Measurements from ENCODE around the gene U2SURP. TPM values are rescaled to one million over a fixed set of nuclear protein-coding genes. Genes with fewer than 3 reads are reported as not detected.

U2SURP gene
- total RNA-seq, 1 donor from 2014 or later = 40.8 TPM

DNA sequence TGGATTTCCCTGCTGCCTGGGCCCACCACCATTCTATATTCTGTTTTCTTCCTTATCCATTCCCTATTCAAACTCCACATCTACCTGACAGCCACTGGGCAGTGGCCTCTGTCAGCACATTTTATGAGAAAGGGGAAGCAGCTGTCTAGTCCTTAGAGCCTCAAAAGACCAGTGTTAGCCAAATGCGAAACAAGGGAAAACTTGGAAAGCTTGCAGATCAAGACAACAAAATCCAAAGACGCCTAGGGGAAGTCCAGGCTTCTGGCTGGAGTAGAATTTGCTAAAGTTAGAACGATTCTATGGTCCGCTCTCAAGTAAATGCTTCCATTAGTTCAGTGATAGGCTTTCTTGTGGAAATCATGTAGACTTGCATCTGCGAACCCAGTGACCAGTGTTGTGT, 78.8 kb downstream of the U2SURP start:
- Histone ChIP-seq H3K27me3 (ENCODE audit: control insufficient read depth, insufficient read depth, low read length) (no peaks in the 10 kb centered on the region), H3K36me3 (ENCODE audit: control insufficient read depth, insufficient read depth, low read length) (no peaks in the 10 kb centered on the region), H3K4me3 (ENCODE audit: low read depth, low read length) (no peak overlapping the region)
- TF ChIP-seq, protein P1, sequence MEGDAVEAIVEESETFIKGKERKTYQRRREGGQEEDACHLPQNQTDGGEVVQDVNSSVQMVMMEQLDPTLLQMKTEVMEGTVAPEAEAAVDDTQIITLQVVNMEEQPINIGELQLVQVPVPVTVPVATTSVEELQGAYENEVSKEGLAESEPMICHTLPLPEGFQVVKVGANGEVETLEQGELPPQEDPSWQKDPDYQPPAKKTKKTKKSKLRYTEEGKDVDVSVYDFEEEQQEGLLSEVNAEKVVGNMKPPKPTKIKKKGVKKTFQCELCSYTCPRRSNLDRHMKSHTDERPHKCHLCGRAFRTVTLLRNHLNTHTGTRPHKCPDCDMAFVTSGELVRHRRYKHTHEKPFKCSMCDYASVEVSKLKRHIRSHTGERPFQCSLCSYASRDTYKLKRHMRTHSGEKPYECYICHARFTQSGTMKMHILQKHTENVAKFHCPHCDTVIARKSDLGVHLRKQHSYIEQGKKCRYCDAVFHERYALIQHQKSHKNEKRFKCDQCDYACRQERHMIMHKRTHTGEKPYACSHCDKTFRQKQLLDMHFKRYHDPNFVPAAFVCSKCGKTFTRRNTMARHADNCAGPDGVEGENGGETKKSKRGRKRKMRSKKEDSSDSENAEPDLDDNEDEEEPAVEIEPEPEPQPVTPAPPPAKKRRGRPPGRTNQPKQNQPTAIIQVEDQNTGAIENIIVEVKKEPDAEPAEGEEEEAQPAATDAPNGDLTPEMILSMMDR (IDR thresholded peaks at IDR 0.05; ENCODE audit: insufficient read depth, low read length, severe bottlenecking) = no peak
- FAIRE-seq = no peak
- no peak for DNase-seq (ENCODE audit: low read depth)

DNA sequence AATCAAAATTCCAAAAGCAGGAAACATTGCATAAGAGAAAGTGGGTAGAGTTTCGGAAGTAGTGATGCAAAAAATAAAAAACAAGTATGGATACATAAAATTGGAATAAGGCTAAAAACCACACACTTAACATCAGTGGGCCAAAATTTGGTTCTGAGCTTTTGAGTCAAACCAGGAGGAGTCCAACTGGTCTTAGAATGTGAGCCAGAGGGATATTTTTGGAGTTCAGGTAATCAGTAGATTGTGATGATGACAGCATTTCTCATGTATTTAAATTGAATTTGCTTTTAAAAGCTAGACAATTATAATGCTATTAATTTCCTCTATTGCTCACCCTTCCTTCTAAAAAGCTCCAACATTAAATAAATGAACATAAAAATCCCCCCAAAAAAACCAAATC, 80.0 kb downstream of the U2SURP start:
- DNase-seq (ENCODE audit: low read depth) (no peak), FAIRE-seq (no peak)
- H3K4me3 ChIP-seq (ENCODE audit: low read depth, low read length) = no peak overlapping the region
- no peaks in the 10 kb centered on the region for H3K27me3 ChIP-seq (ENCODE audit: control insufficient read depth, insufficient read depth, low read length)
- TF ChIP-seq, protein P1 (IDR thresholded peaks at IDR 0.05; ENCODE audit: insufficient read depth, low read length, severe bottlenecking) = no peak
- no peaks in the 10 kb centered on the region for H3K36me3 ChIP-seq (ENCODE audit: control insufficient read depth, insufficient read depth, low read length)

DNA sequence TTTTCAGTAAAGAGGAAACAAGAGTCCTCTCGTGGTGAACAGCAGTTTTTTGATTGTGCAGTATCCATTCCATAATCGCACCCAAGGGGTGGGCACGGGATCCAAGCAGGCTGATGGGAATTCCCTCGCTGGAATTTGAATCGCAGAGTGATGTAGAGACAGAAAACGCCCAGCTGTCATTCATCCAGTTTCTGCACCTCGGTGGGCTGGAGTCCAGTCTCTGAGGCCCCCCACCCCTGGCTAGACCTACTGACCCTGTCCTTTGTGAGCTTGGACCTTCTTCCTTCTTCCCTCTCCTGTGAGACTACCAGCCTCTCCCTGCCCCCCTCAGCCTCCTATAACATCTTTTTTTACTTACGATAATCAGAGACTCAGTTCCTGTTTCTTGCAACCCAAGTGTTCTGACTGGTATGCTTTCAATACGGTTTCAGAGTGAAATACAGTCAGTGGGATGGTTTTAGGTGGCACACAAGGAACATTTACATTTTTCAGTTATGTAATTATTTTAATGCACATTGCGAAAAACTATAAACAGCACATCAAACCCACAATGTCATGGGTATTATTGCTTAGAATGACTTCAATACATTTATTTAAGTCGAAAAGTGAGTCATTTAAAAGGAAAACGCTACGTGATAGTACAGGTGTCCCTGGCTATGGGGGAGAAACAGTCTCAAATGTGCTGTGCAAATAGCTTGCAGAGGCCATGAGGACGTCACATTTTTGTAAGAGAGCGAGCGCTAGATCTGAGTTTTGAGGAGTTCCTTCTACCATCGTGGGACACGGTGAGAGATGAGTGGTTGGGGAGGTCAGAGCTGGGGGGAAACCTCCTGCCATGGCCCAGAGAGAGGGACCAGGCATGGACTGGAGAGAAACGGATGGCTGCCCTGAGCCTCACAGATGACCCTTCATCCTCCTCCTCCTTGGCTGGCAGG, 80.7 kb downstream of the U2SURP start:
- no peak for FAIRE-seq
- Histone ChIP-seq H3K36me3 (ENCODE audit: control insufficient read depth, insufficient read depth, low read length) (no peaks in the 10 kb centered on the region), H3K4me3 (ENCODE audit: low read depth, low read length) (no peak overlapping the region), H3K27me3 (ENCODE audit: control insufficient read depth, insufficient read depth, low read length) (no peaks in the 10 kb centered on the region)
- TF ChIP-seq, protein P1 (IDR thresholded peaks at IDR 0.05; ENCODE audit: insufficient read depth, low read length, severe bottlenecking) = no peak
- no peak for DNase-seq (ENCODE audit: low read depth)

DNA sequence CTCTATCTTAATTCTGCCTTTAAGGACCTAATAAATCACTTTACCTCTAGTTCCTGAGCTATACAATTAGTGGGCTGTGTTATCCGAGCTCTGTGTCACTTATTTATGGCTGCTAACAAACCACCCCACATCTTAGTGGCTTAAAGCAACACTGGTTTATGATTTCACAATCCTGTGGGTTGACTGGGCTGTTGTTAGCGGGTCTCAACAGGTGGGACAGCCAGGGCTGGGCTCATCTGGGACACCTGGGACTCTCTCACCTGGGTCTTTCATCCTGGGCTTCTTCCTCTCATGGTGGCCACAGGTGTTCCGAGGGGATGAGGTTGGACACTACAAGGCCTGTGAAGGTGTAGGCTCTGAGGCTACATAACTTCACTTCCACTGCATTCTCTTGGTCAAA, 82.4 kb downstream of the U2SURP start:
- Histone ChIP-seq H3K27me3 (ENCODE audit: control insufficient read depth, insufficient read depth, low read length) (no peaks in the 10 kb centered on the region), H3K4me3 (ENCODE audit: low read depth, low read length) (no peak overlapping the region), H3K36me3 (ENCODE audit: control insufficient read depth, insufficient read depth, low read length) (no peaks in the 10 kb centered on the region)
- TF ChIP-seq, protein P1 (IDR thresholded peaks at IDR 0.05; ENCODE audit: insufficient read depth, low read length, severe bottlenecking) = no peak
- DNase-seq (ENCODE audit: low read depth) (peak; percentile 17), FAIRE-seq (no peak)

DNA sequence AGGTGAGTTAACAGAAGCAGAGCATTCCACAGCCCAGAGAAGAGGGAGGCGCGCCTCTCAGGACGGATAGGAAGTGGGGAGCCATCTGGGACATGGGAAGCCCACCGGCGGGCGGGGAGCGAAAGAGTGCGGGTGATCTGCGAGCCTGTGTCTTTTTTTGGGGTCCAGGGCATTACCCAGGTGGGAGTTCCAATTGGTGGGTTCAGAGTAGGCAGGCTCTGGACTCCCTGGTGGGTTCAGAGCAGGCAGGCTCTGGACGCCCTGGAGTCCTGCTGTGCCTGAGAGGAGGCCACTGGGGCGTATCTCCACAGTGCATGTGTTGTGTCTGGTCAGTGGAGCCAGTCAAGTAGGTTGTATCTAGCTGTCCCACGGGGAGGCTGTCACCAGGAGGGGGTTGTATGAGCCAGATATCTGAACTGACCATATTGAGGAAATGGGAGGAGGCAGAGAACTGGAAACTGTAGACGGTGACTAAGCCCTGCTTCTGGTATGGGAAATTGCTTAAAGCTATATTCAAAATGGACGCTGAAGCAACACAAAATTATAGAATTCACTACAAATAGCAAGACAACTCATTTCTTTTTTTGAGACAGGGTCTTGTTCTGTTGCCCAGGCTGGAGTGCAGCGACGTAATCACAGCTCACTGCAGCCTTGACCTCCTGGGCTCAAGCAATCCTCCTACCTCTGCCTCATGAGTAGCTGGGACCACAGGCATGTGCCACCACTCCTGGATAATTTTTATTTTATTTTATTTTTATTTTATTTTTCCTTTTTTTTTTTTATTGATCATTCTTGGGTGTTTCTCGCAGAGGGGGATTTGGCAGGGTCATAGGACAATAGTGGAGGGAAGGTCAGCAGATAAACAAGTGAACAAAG, 83.7 kb downstream of the U2SURP start:
- Histone ChIP-seq H3K4me3 (ENCODE audit: low read depth, low read length) (no peak overlapping the region), H3K27me3 (ENCODE audit: control insufficient read depth, insufficient read depth, low read length) (no peaks in the 10 kb centered on the region), H3K36me3 (ENCODE audit: control insufficient read depth, insufficient read depth, low read length) (no peaks in the 10 kb centered on the region)
- TF ChIP-seq, protein P1 (IDR thresholded peaks at IDR 0.05; ENCODE audit: insufficient read depth, low read length, severe bottlenecking) = no peak
- peak; percentile 67 for DNase-seq (ENCODE audit: low read depth)
- no peak for FAIRE-seq
